H1 (cell line): ENCODE measurements around the gene PHC1. TPM values are rescaled to one million over a fixed set of nuclear protein-coding genes. Genes with fewer than 3 reads are reported as not detected.

Source experiments
- CTCF ChIA-PET: fragments of 300-600 bp; sonication (Branson Sonifier 250); formaldehyde crosslinking; loops from one replicate; lab custom pipeline; 2021; ENCODE audit not compliant: partially characterized antibody; lab: Charles Lee
- POLR2A ChIA-PET: fragments of 300-600 bp; sonication (Branson Sonifier 250); formaldehyde crosslinking; loops from one replicate; lab custom pipeline; 2021; ENCODE audit warnings: inconsistent platforms; ENCODE audit not compliant: partially characterized antibody; lab: Charles Lee
- DNase-seq, 2 experiments: peaks; one replicate each; pipeline versions ENCODE4 v3.0.0 to v3.0.0-alpha.2; 2010 to 2022; ENCODE audit warnings: low spot score in 2 of 2, low read depth in 1 of 2, mixed read lengths in 1 of 2
- FAIRE-seq: peaks from 2 replicates; lab custom pipeline; 2011; peaks lifted over from hg19 to GRCh38; lab: Jason Lieb, UNC
- H2AFZ ChIP-seq: 2 replicates; pipeline ENCODE4 v1.8.1; 2012; ENCODE audit warnings: low read length, inconsistent platforms
- H2AK5ac ChIP-seq: 2 replicates; pipeline ENCODE4 v1.6.1; 2013; ENCODE audit warnings: low read depth, low read length
- H2BK120ac ChIP-seq: replicated peaks from 2 replicates; pipeline ENCODE3; 2013; ENCODE audit warnings: low read depth, low read length, inconsistent platforms
- H2BK12ac ChIP-seq: 2 replicates; pipeline ENCODE4 v1.6.1; 2013; ENCODE audit warnings: low read depth, low read length
- H2BK15ac ChIP-seq: 2 replicates; pipeline ENCODE4 v1.6.1; 2013; ENCODE audit warnings: low read length
- H2BK20ac ChIP-seq: 2 replicates; pipeline ENCODE4 v1.6.1; 2013; ENCODE audit warnings: low read length
- H2BK5ac ChIP-seq: 2 replicates; pipeline ENCODE4 v1.6.1; 2013; ENCODE audit warnings: low read depth, low read length
- H3K14ac ChIP-seq: 2 replicates; pipeline ENCODE4 v1.6.1; 2013; ENCODE audit warnings: inconsistent platforms; ENCODE audit not compliant: insufficient read length
- H3K18ac ChIP-seq: 2 replicates; pipeline ENCODE4 v1.6.1; 2013; ENCODE audit warnings: low read length; ENCODE audit errors: extremely low read depth
- H3K23ac ChIP-seq: 2 replicates; pipeline ENCODE4 v1.6.1; 2013; ENCODE audit warnings: inconsistent platforms; ENCODE audit not compliant: insufficient read length
- H3K23me2 ChIP-seq: 2 replicates; pipeline ENCODE4 v1.6.1; 2013; ENCODE audit warnings: low read depth, low read length
- H3K27ac ChIP-seq: 2 replicates; pipeline ENCODE4 v1.6.1; 2011; ENCODE audit warnings: low read depth, low read length, inconsistent platforms
- H3K27me3 ChIP-seq, 4 experiments: replicated peaks in 1 of 4; 1 replicate in 1 of 4; 2 replicates in 3 of 4; pipeline versions ENCODE4 v1.6.1 to v1.8.1; 2011 to 2013; ENCODE audit warnings: low read length in 3 of 4, mild to moderate bottlenecking in 3 of 4, inconsistent platforms in 2 of 4, mixed read lengths in 2 of 4, moderate library complexity in 1 of 4; ENCODE audit not compliant: control insufficient read depth in 3 of 4, insufficient read depth in 3 of 4; ENCODE audit errors: extremely low read depth in 1 of 4
- H3K36me3 ChIP-seq, 4 experiments: 2 replicates each; pipeline versions ENCODE4 v1.6.1 to v1.8.1; 2011 to 2013; ENCODE audit warnings: mild to moderate bottlenecking in 4 of 4, low read length in 3 of 4, moderate library complexity in 2 of 4, control low read depth in 1 of 4, inconsistent platforms in 1 of 4; ENCODE audit not compliant: insufficient read depth in 4 of 4, control insufficient read depth in 2 of 4
- H3K4ac ChIP-seq: replicated peaks from 2 replicates; pipeline ENCODE3; 2013; ENCODE audit warnings: low read length, low read depth, mixed read lengths, inconsistent platforms; ENCODE audit not compliant: insufficient read length
- H3K4me1 ChIP-seq, 4 experiments: replicated peaks in 1 of 4; 1 replicate in 1 of 4; 2 replicates in 3 of 4; pipeline versions ENCODE4 v1.6.1 to v1.8.1; 2011 to 2013; ENCODE audit warnings: low read length in 3 of 4, inconsistent platforms in 2 of 4, mixed read lengths in 1 of 4; ENCODE audit not compliant: insufficient read depth in 4 of 4, control insufficient read depth in 3 of 4
- H3K4me2 ChIP-seq, 2 experiments: 2 replicates each; pipeline versions ENCODE4 v1.6.1 to v1.8.1; 2011 to 2013; ENCODE audit warnings: low read depth in 2 of 2, low read length in 2 of 2, control low read depth in 1 of 2, inconsistent platforms in 1 of 2, mild to moderate bottlenecking in 1 of 2; ENCODE audit not compliant: insufficient read depth in 1 of 2
- H3K4me3 ChIP-seq, 4 experiments: fragments of 200-600, 300-600 bp in 1 of 4; sonication (generic), shearing (Covaris generic), sonication (Bioruptor Twin) in 1 of 4; 2 replicates each; pipeline versions ENCODE4 v1.5.1 to v1.8.1; 2011 to 2016; ENCODE audit warnings: low read length in 4 of 4, low read depth in 3 of 4, control low read depth in 2 of 4, inconsistent platforms in 2 of 4, mild to moderate bottlenecking in 2 of 4, mixed read lengths in 1 of 4, moderate library complexity in 1 of 4; ENCODE audit not compliant: insufficient read depth in 2 of 4; ENCODE audit errors: extremely low read depth in 1 of 4
- H3K56ac ChIP-seq: replicated peaks from 2 replicates; pipeline ENCODE3; 2013; ENCODE audit warnings: low read depth, mild to moderate bottlenecking, mixed read lengths, low read length, inconsistent platforms; ENCODE audit not compliant: insufficient read length
- H3K79me1 ChIP-seq: 2 replicates; pipeline ENCODE4 v1.6.1; 2013; ENCODE audit warnings: low read depth, low read length, control low read depth
- H3K79me2 ChIP-seq, 2 experiments: 2 replicates each; pipeline versions ENCODE4 v1.6.1 to v1.8.1; 2012 to 2013; ENCODE audit warnings: low read length in 2 of 2, mild to moderate bottlenecking in 2 of 2, inconsistent platforms in 1 of 2; ENCODE audit not compliant: insufficient read depth in 2 of 2, control insufficient read depth in 1 of 2
- H3K9ac ChIP-seq, 4 experiments: replicated peaks in 1 of 4; 1 replicate in 1 of 4; 2 replicates in 3 of 4; pipeline versions ENCODE4 v1.6.1 to v1.8.1; 2011 to 2013; ENCODE audit warnings: low read depth in 3 of 4, low read length in 3 of 4, control low read depth in 2 of 4, mild to moderate bottlenecking in 2 of 4, moderate library complexity in 2 of 4, inconsistent platforms in 1 of 4; ENCODE audit errors: extremely low read depth in 1 of 4
- H3K9me3 ChIP-seq, 2 experiments: 2 replicates each; pipeline versions ENCODE4 v1.6.1 to v1.8.1; 2012 to 2013; ENCODE audit warnings: mild to moderate bottlenecking in 2 of 2, moderate library complexity in 2 of 2, control low read depth in 1 of 2, inconsistent platforms in 1 of 2, low read depth in 1 of 2, low read length in 1 of 2, mixed read lengths in 1 of 2; ENCODE audit not compliant: insufficient read depth in 2 of 2
- H4K20me1 ChIP-seq, 2 experiments: replicated peaks in 1 of 2; 2 replicates each; pipeline versions ENCODE3 to v1.8.1; 2011 to 2013; ENCODE audit warnings: inconsistent platforms in 2 of 2, low read length in 2 of 2, mild to moderate bottlenecking in 1 of 2; ENCODE audit not compliant: insufficient read depth in 2 of 2, control insufficient read depth in 1 of 2
- H4K5ac ChIP-seq: 2 replicates; pipeline ENCODE4 v1.6.1; 2013; ENCODE audit warnings: low read length, low read depth, mixed read lengths, inconsistent platforms; ENCODE audit not compliant: insufficient read length
- H4K8ac ChIP-seq: 2 replicates; pipeline ENCODE4 v1.8.0; 2013; ENCODE audit warnings: mild to moderate bottlenecking, moderate library complexity, low read length, inconsistent platforms; ENCODE audit not compliant: insufficient read depth; ENCODE audit errors: extremely low read depth
- H4K91ac ChIP-seq: replicated peaks from 2 replicates; pipeline ENCODE3; 2013; ENCODE audit warnings: low read length, mixed read lengths, inconsistent platforms; ENCODE audit not compliant: insufficient read length
- BACH1 ChIP-seq: IDR thresholded peaks from 2 replicates; pipeline ENCODE4 v1.6.1; 2012; ENCODE audit warnings: low read length, improper control_type of control experiment
- CREB1 ChIP-seq: IDR thresholded peaks from 2 replicates; pipeline ENCODE4 v1.6.1; 2012; ENCODE audit warnings: inconsistent platforms
- GTF2F1 ChIP-seq: IDR thresholded peaks from 2 replicates; pipeline ENCODE4 v1.6.1; 2012; ENCODE audit warnings: low read depth, low read length, improper control_type of control experiment, borderline replicate concordance
- TCF12 ChIP-seq: IDR thresholded peaks from 2 replicates; pipeline ENCODE4 v1.6.1; 2011; ENCODE audit warnings: low read depth, mild to moderate bottlenecking, low read length
- YY1 ChIP-seq: IDR thresholded peaks from 2 replicates; pipeline ENCODE4 v1.6.1; 2011; ENCODE audit warnings: low read depth, mild to moderate bottlenecking, low read length
- WGBS, 2 experiments: shearing (Covaris generic) in 1 of 2; methylation state at CpG; one replicate each; pipeline versions ENCODE4 v1.1.6 to v1.1.7; 2013 to 2015; ENCODE audit warnings: low lambda C conversion rate in 2 of 2, mixed read lengths in 2 of 2, inconsistent platforms in 1 of 2, low coverage in 1 of 2, missing lambda C conversion rate in 1 of 2; ENCODE audit not compliant: insufficient replicate concordance in 2 of 2, insufficient coverage in 1 of 2, insufficient read length in 1 of 2; ENCODE audit errors: extremely low coverage in 1 of 2, missing lambda C conversion rate in 1 of 2; 5-methylcytosine and 5-hydroxymethylcytosine counted together
- polyA plus RNA-seq, 7 experiments: library from polyadenylated mRNA; depleted of rRNA in 3 of 7; stranded (reverse) in 5 of 7; unstranded in 2 of 7; fragments of >200 nt in 5 of 7; fragments of 200-250 nt in 2 of 7; gene quantifications; 1 replicate in 5 of 7; 2 replicates in 1 of 7; 4 replicates in 1 of 7; pipeline versions ENCODE4 v1.2.1 to v1.2.3, GENCODE V29; 2011 to 2013; ENCODE audit warnings: missing spikeins in 2 of 7, mixed read lengths in 2 of 7
- total RNA-seq: library from RNA; stranded (reverse); fragmentation: NEBNext Ultra II Directional; extraction: Animal tissue kit (Norgen Biotek cat#: 25700); gene quantifications from 2 replicates; pipeline ENCODE4 v1.2.1, GENCODE V29; 2021

Gene PHC1
- total and polyA plus RNA-seq, 2 of the 8 experiments (the other 6 are each of a cell fraction or from before 2014, with no cell fraction given), result 934 to 1,655 TPM

DNA sequence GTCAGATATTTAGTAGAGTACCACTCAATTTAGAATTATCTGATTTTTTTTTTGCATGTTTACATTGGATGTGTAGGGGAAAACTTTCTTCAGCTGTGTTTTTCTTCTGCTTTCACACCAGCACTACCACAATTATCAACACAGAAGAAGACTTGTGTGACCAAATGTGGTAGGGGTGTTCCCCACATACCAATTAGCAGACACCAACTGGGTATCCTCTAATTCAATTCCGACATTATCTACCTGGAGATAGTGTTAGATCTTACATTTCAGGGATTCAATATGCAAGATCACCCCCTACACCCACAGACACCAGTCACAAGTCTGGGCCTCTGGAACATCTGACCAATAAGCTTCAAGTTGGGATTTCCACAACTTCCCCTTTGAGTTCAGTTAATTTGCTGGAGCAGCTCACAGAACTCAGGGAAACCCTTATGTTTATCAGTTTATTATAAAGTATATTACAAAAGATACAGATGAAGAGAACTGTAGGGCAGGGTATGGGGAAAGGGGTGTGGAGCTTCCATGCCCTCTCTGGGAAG is 71.0 kb downstream of the PHC1 start:
- Histone ChIP-seq H3K18ac (no peak overlapping the region), H3K4me1 (no peaks in the 10 kb centered on the region), H4K8ac (no peak overlapping the region), H3K23me2 (no peaks in the 10 kb centered on the region), H2AK5ac (no peak overlapping the region), H2BK20ac (no peak overlapping the region)
- CTCF ChIA-PET, result interaction anchor here (1.3 kb wide), 3 partner anchors 36 to 64 kb away, joined by 3 to 5 read pairs (median 4); partner anchors contain the start of gene M6PR
- TF ChIP-seq YY1 (no peak), CREB1 (no peak), TCF12 (no peak), GTF2F1 (no peak), BACH1 (no peak)
- TF ChIP-seq, all 59 proteins: peak for 0
- Histone ChIP-seq H3K79me1 (no peaks in the 10 kb centered on the region), H3K56ac (no peak overlapping the region), H3K9me3 (no peaks in the 10 kb centered on the region), H2BK5ac (no peak overlapping the region), H3K23ac (no peak overlapping the region), H4K91ac (no peak overlapping the region), H3K4me3 (no peak overlapping the region), H2AFZ (no peak overlapping the region), H3K14ac (no peak overlapping the region), H3K4ac (no peak overlapping the region), H2BK120ac (no peak overlapping the region), H3K27me3 (no peaks in the 10 kb centered on the region), H3K9ac (no peak overlapping the region), H4K20me1 (no peaks in the 10 kb centered on the region), H3K27ac (no peak overlapping the region), H3K79me2 (no peaks in the 10 kb centered on the region), H3K36me3 (no peaks in the 10 kb centered on the region), H2BK15ac (no peak overlapping the region), H2BK12ac (no peak overlapping the region), H4K5ac (no peak overlapping the region), H3K4me2 (no peak overlapping the region)
- no peak for FAIRE-seq
- 94% methylated on average over 1 of the region's 1 CpG; no CpG with 5 or more reads in 1 of the 2 experiments for WGBS, 2 experiments
- POLR2A ChIA-PET, result no interaction called here
- DNase-seq, result no peak
